Measurements from ENCODE around the gene THPO. TPM values are rescaled to one million over a fixed set of nuclear protein-coding genes. Genes with fewer than 3 reads are reported as not detected.

THPO gene
- total RNA-seq, 1 donor from 2014 or later: 2.3 TPM

GRCh38 chr3:184325269-184325668, 52.7 kb downstream of the THPO start:
- Histone ChIP-seq H3K36me3 (no peaks in the 10 kb centered on the region), H3K27me3 (no peaks in the 10 kb centered on the region), H3K4me1 (no peaks in the 10 kb centered on the region), H3K9ac (no peak overlapping the region), H2AFZ (replicated peaks) (no peak overlapping the region), H3F3A (ENCODE audit: low read depth) (no peaks in the 10 kb centered on the region), H3K79me2 (ENCODE audit: low read depth) (peaks cover 8% of the 10 kb centered on the region), H4K20me1 (ENCODE audit: low read depth) (peaks cover 31% of the 10 kb centered on the region), H3K9me3 (ENCODE audit: low read depth) (no peaks in the 10 kb centered on the region), H3K4me2 (no peak overlapping the region), H3K27ac (no peak overlapping the region), H3K4me3 (no peak overlapping the region)
- Mint-ChIP-seq H3K36me3 (peaks cover 65% of the 10 kb centered on the region), H3K9me3 (no peaks in the 10 kb centered on the region), H3K27ac (peak overlapping the region; percentile 51), H3K4me1 (no peaks in the 10 kb centered on the region), H3K4me3 (no peak overlapping the region), H3K27me3 (ENCODE audit: insufficient read depth, low read depth) (peaks cover 2% of the 10 kb centered on the region)
- TF ChIP-seq EZH2 (IDR thresholded peaks at IDR 0.05) (no peak), EZH2phosphoT487 (IDR thresholded peaks at IDR 0.05) (no peak), CTCF (IDR thresholded peaks at IDR 0.05) (no peak)
- no peak for DNase-seq (ENCODE audit: low spot score)

GRCh38 chr3:184323696-184324095, 54.3 kb downstream of the THPO start:
- Histone ChIP-seq H4K20me1 (ENCODE audit: low read depth) (peaks cover 46% of the 10 kb centered on the region), H3K36me3 (no peaks in the 10 kb centered on the region), H3K9me3 (ENCODE audit: low read depth) (no peaks in the 10 kb centered on the region), H3K79me2 (ENCODE audit: low read depth) (peaks cover 23% of the 10 kb centered on the region), H3K4me3 (no peak overlapping the region), H3K4me1 (no peaks in the 10 kb centered on the region), H3F3A (ENCODE audit: low read depth) (no peaks in the 10 kb centered on the region), H2AFZ (replicated peaks) (no peak overlapping the region), H3K27me3 (no peaks in the 10 kb centered on the region), H3K4me2 (no peak overlapping the region), H3K9ac (no peak overlapping the region), H3K27ac (no peak overlapping the region)
- no peak overlapping the region for H3K4me3 Mint-ChIP-seq
- H3K27ac Mint-ChIP-seq: no peak overlapping the region
- no peak for TF ChIP-seq EZH2 (IDR thresholded peaks at IDR 0.05)
- TF ChIP-seq EZH2phosphoT487 (IDR thresholded peaks at IDR 0.05): no peak
- no peak for TF ChIP-seq CTCF (IDR thresholded peaks at IDR 0.05)
- no peaks in the 10 kb centered on the region for H3K4me1 Mint-ChIP-seq
- no peaks in the 10 kb centered on the region for H3K9me3 Mint-ChIP-seq
- no peak for DNase-seq (ENCODE audit: low spot score)
- peaks cover 4% of the 10 kb centered on the region for H3K27me3 Mint-ChIP-seq (ENCODE audit: insufficient read depth, low read depth)
- H3K36me3 Mint-ChIP-seq: peaks cover 60% of the 10 kb centered on the region

GRCh38 chr3:184322731-184323487, 55.1 kb downstream of the THPO start:
- Mint-ChIP-seq H3K4me1 (peaks cover under 1% of the 10 kb centered on the region), H3K9me3 (no peaks in the 10 kb centered on the region), H3K36me3 (peaks cover 56% of the 10 kb centered on the region), H3K4me3 (no peak overlapping the region), H3K27me3 (ENCODE audit: insufficient read depth, low read depth) (peaks cover 4% of the 10 kb centered on the region), H3K27ac (no peak overlapping the region)
- H3K4me3 ChIP-seq: no peak overlapping the region
- peaks cover 50% of the 10 kb centered on the region for H4K20me1 ChIP-seq (ENCODE audit: low read depth)
- no peaks in the 10 kb centered on the region for H3K9me3 ChIP-seq (ENCODE audit: low read depth)
- H3K27ac ChIP-seq: no peak overlapping the region
- no peak overlapping the region for H2AFZ ChIP-seq (replicated peaks)
- no peak for DNase-seq (ENCODE audit: low spot score)
- H3K4me2 ChIP-seq: no peak overlapping the region
- H3K79me2 ChIP-seq (ENCODE audit: low read depth): peaks cover 31% of the 10 kb centered on the region
- no peaks in the 10 kb centered on the region for H3K4me1 ChIP-seq
- TF ChIP-seq EZH2 (IDR thresholded peaks at IDR 0.05): no peak
- TF ChIP-seq EZH2phosphoT487 (IDR thresholded peaks at IDR 0.05): no peak
- TF ChIP-seq CTCF (IDR thresholded peaks at IDR 0.05): no peak
- no peak overlapping the region for H3K9ac ChIP-seq
- no peaks in the 10 kb centered on the region for H3K36me3 ChIP-seq
- no peaks in the 10 kb centered on the region for H3F3A ChIP-seq (ENCODE audit: low read depth)
- H3K27me3 ChIP-seq: no peaks in the 10 kb centered on the region

Small RNA genes lying within 50 kb of the gene (small RNA-seq; reads per million reads assigned to genes)
- 102 reads per million, percentile 98 among the genes with 10 or more reads in this experiment for gene SNORD66

Other genes starting within 250 kb of the THPO start
- 36.4 and 69.1 TPM in 2 replicates for gene EIF2B5, start 242.8 kb downstream of the THPO start, total RNA-seq (ENCODE audit: low replicate concordance)
- gene DVL3, start 222.8 kb downstream of the THPO start, total RNA-seq (ENCODE audit: low replicate concordance): 29.8 and 59.2 TPM in 2 replicates
- 309 and 335 TPM in 2 replicates for gene AP2M1, start 203.4 kb downstream of the THPO start, total RNA-seq (ENCODE audit: low replicate concordance)
- gene ABCF3, start 192.0 kb downstream of the THPO start, total RNA-seq (ENCODE audit: low replicate concordance): 22.0 and 30.4 TPM in 2 replicates
- gene VWA5B2, start 148.6 kb downstream of the THPO start, total RNA-seq (ENCODE audit: low replicate concordance): not detected in 2 replicates
- gene ALG3, start 129.2 kb downstream of the THPO start, total RNA-seq (ENCODE audit: low replicate concordance): 23.7 and 39.1 TPM in 2 replicates
- gene EEF1AKMT4, start 128.5 kb downstream of the THPO start, total RNA-seq (ENCODE audit: low replicate concordance): 3.7 and 6.0 TPM in 2 replicates
- 0.71 TPM in 1 of 2 replicates, not detected in the other for gene CAMK2N2, start 116.7 kb downstream of the THPO start, total RNA-seq (ENCODE audit: low replicate concordance)
- gene ECE2, start 102.2 kb downstream of the THPO start, total RNA-seq (ENCODE audit: low replicate concordance): 0.15 TPM in 1 of 2 replicates, not detected in the other
- gene PSMD2, start 79.0 kb downstream of the THPO start, total RNA-seq (ENCODE audit: low replicate concordance): 234 and 476 TPM in 2 replicates
- gene EIF4G1, start 63.6 kb downstream of the THPO start, total RNA-seq (ENCODE audit: low replicate concordance): 137 and 207 TPM in 2 replicates
- gene FAM131A, start 40.6 kb downstream of the THPO start, total RNA-seq (ENCODE audit: low replicate concordance): 17.2 and 37.7 TPM in 2 replicates
- 16.5 and 38.2 TPM in 2 replicates for gene CLCN2, start 16.6 kb downstream of the THPO start, total RNA-seq (ENCODE audit: low replicate concordance)
- gene POLR2H, start 16.5 kb downstream of the THPO start, total RNA-seq (ENCODE audit: low replicate concordance): 128 and 173 TPM in 2 replicates
- gene CHRD, start 1.8 kb upstream of the THPO start, total RNA-seq (ENCODE audit: low replicate concordance): 2.3 and 6.8 TPM in 2 replicates
- gene EPHB3, start 183.6 kb upstream of the THPO start, total RNA-seq (ENCODE audit: low replicate concordance): 2.3 and 3.6 TPM in 2 replicates

Measured in neural progenitor cell (in vitro differentiated cells).